ENCODE measurements around the gene MOCS1. TPM values are rescaled to one million over a fixed set of nuclear protein-coding genes. Genes with fewer than 3 reads are reported as not detected.
A peak's percentile ranks its signal among the peaks of the same experiment; 100 is the strongest.

MOCS1 gene
- total and polyA plus RNA-seq, 12 donors: 15.9 to 40.0 (median 20.9) TPM

GRCh38 chr6:39897698-39898097, 36.6 kb downstream of the MOCS1 start:
- peaks cover 0 to 65% (median 0%) of the 10 kb centered on the region in 9 donors for H3K36me3 ChIP-seq
- H3K27ac ChIP-seq: no peak overlapping the region
- no peak for TF ChIP-seq CTCF (IDR thresholded peaks at IDR 0.05)
- H3K4me3 ChIP-seq: no peak overlapping the region
- intact Hi-C loops (cut with DNase I): loop anchor here in 1 of 10 donors (10.0 kb wide), 1 partner anchor 523 kb away; no protein-coding TSS in a partner anchor
- ATAC-seq (no peak), DNase-seq (no peak)
- H3K27me3 ChIP-seq: no peaks in the 10 kb centered on the region
- H3K9me3 ChIP-seq: no peaks in the 10 kb centered on the region
- WGBS, 2 donors: 95 to 99% methylated on average over 3 of the region's 3 CpGs
- H3K4me1 ChIP-seq: no peaks in the 10 kb centered on the region

GRCh38 chr6:39896701-39897100, 37.6 kb downstream of the MOCS1 start:
- H3K27me3 ChIP-seq: no peaks in the 10 kb centered on the region
- peaks cover 0 to 7% (median 0%) of the 10 kb centered on the region in 9 donors for H3K4me1 ChIP-seq
- WGBS, 2 donors: 85 to 93% methylated on average over 12 of the region's 12 CpGs
- DNase-seq (no peak), ATAC-seq (no peak)
- H3K27ac ChIP-seq: no peak overlapping the region
- H3K4me3 ChIP-seq: no peak overlapping the region
- H3K9me3 ChIP-seq: no peaks in the 10 kb centered on the region
- TF ChIP-seq CTCF (IDR thresholded peaks at IDR 0.05): no peak
- intact Hi-C loops (cut with DNase I): loop anchor here in 1 of 10 donors (10.0 kb wide), 1 partner anchor 522 kb away; no protein-coding TSS in a partner anchor
- peaks cover 0 to 57% (median 0%) of the 10 kb centered on the region in 9 donors for H3K36me3 ChIP-seq

- Histone ChIP-seq H3K4me3 (no peak overlapping the region), H3K27ac (no peak overlapping the region), H3K4me1 (peaks cover 0 to 26% (median 11%) of the 10 kb centered on the region in 9 donors), H3K27me3 (no peaks in the 10 kb centered on the region), H3K9me3 (no peaks in the 10 kb centered on the region), H3K36me3 (peaks cover 0 to 47% (median 0%) of the 10 kb centered on the region in 9 donors)
- ATAC-seq: no peak
- intact Hi-C loops (cut with DNase I): loop anchor here in 8 of 10 donors (2.0 to 10.0 kb wide), 4 partner anchors 514 to 531 kb away; no protein-coding TSS in a partner anchor
- TF ChIP-seq CTCF (IDR thresholded peaks at IDR 0.05): no peak
- no peak for DNase-seq
- 84 to 88% methylated on average over 8 of the region's 8 CpGs for WGBS, 2 donors
Measured at GRCh38 chr6:39893286-39893685, 41.0 kb downstream of the MOCS1 start.

- H3K9me3 ChIP-seq: no peaks in the 10 kb centered on the region
- DNase-seq (peak; percentile 55 to 72), ATAC-seq (peak; percentile 31 to 76 (median 68))
- WGBS, 2 donors: 52 to 57% methylated on average over 2 of the region's 2 CpGs
- H3K4me1 ChIP-seq: peaks cover 4 to 33% (median 18%) of the 10 kb centered on the region in 9 donors
- TF ChIP-seq CTCF (IDR thresholded peaks at IDR 0.05): peak; percentile 50 to 77 (median 75)
- H3K27me3 ChIP-seq: no peaks in the 10 kb centered on the region
- H3K27ac ChIP-seq: no peak overlapping the region
- peaks cover 0 to 43% (median 0%) of the 10 kb centered on the region in 9 donors for H3K36me3 ChIP-seq
- intact Hi-C loops (cut with DNase I): loop anchor here (1.0 to 10.0 kb wide), 5 partner anchors 514 to 530 kb away; no protein-coding TSS in a partner anchor
- H3K4me3 ChIP-seq: no peak overlapping the region
Measured at GRCh38 chr6:39892490-39893129, 41.7 kb downstream of the MOCS1 start.
